Measurements from ENCODE around the gene TCP11L2. TPM values are rescaled to one million over a fixed set of nuclear protein-coding genes. Genes with fewer than 3 reads are reported as not detected.

The TCP11L2 gene
- total and polyA plus RNA-seq, 9 of the 15 experiments (the other 6 are each of a cell fraction or from before 2014, with no cell fraction given): 0.39 to 4.5 (median 1.3) TPM

DNA sequence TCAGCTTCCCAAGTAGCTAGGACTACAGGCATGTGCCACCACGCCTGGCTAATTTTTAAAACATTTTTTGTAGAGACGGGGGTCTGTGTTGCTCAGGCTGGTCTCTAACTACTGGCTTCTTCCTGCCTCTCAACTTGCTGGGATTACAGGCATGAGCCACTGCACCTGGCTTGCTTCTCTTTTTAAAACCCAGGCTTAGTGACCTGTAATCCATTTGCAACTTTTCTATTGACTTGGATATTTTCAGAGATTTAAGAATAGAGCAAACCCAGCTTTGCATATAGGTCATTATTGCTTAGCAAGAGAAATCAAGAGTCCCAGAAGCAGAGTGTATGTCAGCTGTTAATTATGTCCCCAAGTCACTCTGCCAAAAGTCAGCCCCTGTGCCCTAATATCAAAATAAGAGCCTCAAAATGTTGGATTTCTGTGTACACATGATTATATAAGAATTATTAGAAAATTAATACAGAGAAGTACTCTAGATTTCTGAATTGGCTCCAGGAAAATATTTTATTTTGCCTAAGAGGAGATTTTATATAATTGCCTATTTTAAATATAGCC is 24.9 kb downstream of the TCP11L2 start:
- Histone ChIP-seq H3K27ac (ENCODE audit: extremely low read depth, low read depth, low read length) (no peak overlapping the region), H3K36me3 (ENCODE audit: control insufficient read depth, insufficient read depth, low read length) (no peaks in the 10 kb centered on the region), H3K4me1 (replicated peaks in 1 of 2; ENCODE audit: control insufficient read depth in 2 of 2, insufficient read depth in 2 of 2, low read length in 2 of 2) (no peaks in the 10 kb centered on the region), H3K9ac (ENCODE audit: insufficient read depth in 1 of 2, low read depth in 2 of 2, low read length in 2 of 2) (no peak overlapping the region), H2AFZ (ENCODE audit: low read depth, low read length) (no peak overlapping the region), H4K20me1 (replicated peaks; ENCODE audit: control insufficient read depth, insufficient read depth, low read length) (no peaks in the 10 kb centered on the region), H3K27me3 (ENCODE audit: control insufficient read depth in 2 of 2, insufficient read depth in 2 of 2, low read length in 2 of 2) (peaks cover 2 to 14% of the 10 kb centered on the region in 2 experiments; a peak in 1 of 5 replicates), H3K4me3 (no peak overlapping the region), H3K4me2 (ENCODE audit: insufficient read depth, low read length) (no peak overlapping the region), H3K9me1 (ENCODE audit: control insufficient read depth, insufficient read depth, low read length) (no peaks in the 10 kb centered on the region), H3K79me2 (ENCODE audit: control insufficient read depth, insufficient read depth, low read length) (no peaks in the 10 kb centered on the region), H3K9me3 (replicated peaks; ENCODE audit: control insufficient read depth, insufficient read depth, low read depth, low read length) (no peaks in the 10 kb centered on the region)
- 6% methylated on average over 2 of the region's 2 CpGs for WGBS (ENCODE audit: insufficient coverage, low coverage, missing lambda C conversion rate)
- ChIA-PET POLR2A (interaction anchor here (1.5 kb wide), 1 partner anchor 30 kb away, joined by 3 read pairs; the partner anchor contains the start of gene POLR3B), CTCF (ENCODE audit: low intra/inter-chr PET ratio) (no interaction called here)
- no peak for ATAC-seq
- in situ Hi-C loops (cut with MboI): no loop called here
- 0 out of 2 replicates have a peak, but pooled peaks have one; percentile 38 for TF ChIP-seq MYNN (IDR thresholded peaks at IDR 0.05)
- no peak for TF ChIP-seq MYNN (CRISPR knock-in tag; IDR thresholded peaks at IDR 0.05)
- no peak for TF ChIP-seq MCM7 (IDR thresholded peaks at IDR 0.05)
- no peak for TF ChIP-seq SP1 (CRISPR knock-in tag; IDR thresholded peaks at IDR 0.05)
- TF ChIP-seq, protein P1, sequence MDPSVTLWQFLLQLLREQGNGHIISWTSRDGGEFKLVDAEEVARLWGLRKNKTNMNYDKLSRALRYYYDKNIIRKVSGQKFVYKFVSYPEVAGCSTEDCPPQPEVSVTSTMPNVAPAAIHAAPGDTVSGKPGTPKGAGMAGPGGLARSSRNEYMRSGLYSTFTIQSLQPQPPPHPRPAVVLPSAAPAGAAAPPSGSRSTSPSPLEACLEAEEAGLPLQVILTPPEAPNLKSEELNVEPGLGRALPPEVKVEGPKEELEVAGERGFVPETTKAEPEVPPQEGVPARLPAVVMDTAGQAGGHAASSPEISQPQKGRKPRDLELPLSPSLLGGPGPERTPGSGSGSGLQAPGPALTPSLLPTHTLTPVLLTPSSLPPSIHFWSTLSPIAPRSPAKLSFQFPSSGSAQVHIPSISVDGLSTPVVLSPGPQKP (CRISPR knock-in tag; IDR thresholded peaks at IDR 0.05): no peak
- TF ChIP-seq, protein P2, sequence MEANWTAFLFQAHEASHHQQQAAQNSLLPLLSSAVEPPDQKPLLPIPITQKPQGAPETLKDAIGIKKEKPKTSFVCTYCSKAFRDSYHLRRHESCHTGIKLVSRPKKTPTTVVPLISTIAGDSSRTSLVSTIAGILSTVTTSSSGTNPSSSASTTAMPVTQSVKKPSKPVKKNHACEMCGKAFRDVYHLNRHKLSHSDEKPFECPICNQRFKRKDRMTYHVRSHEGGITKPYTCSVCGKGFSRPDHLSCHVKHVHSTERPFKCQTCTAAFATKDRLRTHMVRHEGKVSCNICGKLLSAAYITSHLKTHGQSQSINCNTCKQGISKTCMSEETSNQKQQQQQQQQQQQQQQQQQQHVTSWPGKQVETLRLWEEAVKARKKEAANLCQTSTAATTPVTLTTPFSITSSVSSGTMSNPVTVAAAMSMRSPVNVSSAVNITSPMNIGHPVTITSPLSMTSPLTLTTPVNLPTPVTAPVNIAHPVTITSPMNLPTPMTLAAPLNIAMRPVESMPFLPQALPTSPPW (CRISPR knock-in tag; IDR thresholded peaks at IDR 0.05): no peak
- TF ChIP-seq BMI1 (IDR thresholded peaks at IDR 0.05; ENCODE audit: low read length): no peak
- no peak for DNase-seq (ENCODE audit: extremely low read depth in 1 of 4, low spot score in 3 of 4)
- no peak for FAIRE-seq
- no TSS peak for BruUV-seq (replicated peaks)
- intact Hi-C loops (cut with micrococcal nuclease): no loop called here
